ENCODE results near the gene PTOV1. TPM values are rescaled to one million over a fixed set of nuclear protein-coding genes. Genes with fewer than 3 reads are reported as not detected.

Gene PTOV1
- total RNA-seq, 1 donor = 26.1 TPM

DNA sequence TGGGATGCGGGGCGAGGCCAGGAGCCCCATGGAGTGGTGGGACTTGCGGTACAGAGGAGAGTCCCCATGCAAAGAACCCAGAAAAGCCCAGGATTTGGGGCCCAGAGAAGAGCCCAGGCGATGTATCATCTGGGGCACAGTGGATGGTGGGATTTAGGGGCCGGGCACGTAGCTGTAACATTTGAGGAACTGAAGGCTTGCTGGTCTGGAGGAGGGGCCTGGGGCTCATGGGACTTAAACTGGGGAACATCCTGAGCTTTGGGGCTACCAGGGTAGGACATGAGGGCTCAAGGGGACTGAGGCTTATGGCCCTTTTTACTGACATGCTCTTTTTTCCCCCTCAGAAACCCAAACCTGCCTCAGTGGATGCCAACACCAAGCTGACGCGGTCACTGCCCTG, 19.4 kb upstream of the PTOV1 start:
- Histone ChIP-seq H3K4me3 (ENCODE audit: low read length) (no peak overlapping the region), H3K27me3 (ENCODE audit: insufficient read depth, low read length) (no peaks in the 10 kb centered on the region), H3K4me1 (ENCODE audit: insufficient read depth, low read length) (peaks cover 23% of the 10 kb centered on the region), H3K9me3 (ENCODE audit: low read depth, low read length) (no peaks in the 10 kb centered on the region)

DNA sequence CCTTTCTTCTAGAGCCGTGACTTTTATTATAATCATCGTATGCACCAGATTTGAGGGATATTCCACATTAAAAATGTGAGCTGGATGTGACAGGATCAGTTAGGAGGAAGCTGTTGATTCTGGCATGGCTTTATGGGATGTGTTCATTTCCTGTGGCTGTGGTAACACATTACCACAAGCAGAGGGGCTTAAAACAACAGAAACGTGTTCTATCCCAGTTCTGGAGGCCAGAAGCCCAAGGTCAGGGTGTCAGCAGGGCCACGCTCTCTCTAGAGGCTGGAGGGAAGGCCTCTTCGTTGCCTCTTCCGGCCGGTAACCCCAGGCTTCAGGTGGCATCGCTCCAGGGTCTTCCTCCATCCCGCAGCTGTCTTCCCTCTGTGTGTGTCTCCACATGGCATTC, 18.4 kb upstream of the PTOV1 start:
- Histone ChIP-seq H3K4me1 (ENCODE audit: insufficient read depth, low read length) (peaks cover 23% of the 10 kb centered on the region), H3K4me3 (ENCODE audit: low read length) (no peak overlapping the region), H3K27me3 (ENCODE audit: insufficient read depth, low read length) (no peaks in the 10 kb centered on the region), H3K9me3 (ENCODE audit: low read depth, low read length) (no peaks in the 10 kb centered on the region)

DNA sequence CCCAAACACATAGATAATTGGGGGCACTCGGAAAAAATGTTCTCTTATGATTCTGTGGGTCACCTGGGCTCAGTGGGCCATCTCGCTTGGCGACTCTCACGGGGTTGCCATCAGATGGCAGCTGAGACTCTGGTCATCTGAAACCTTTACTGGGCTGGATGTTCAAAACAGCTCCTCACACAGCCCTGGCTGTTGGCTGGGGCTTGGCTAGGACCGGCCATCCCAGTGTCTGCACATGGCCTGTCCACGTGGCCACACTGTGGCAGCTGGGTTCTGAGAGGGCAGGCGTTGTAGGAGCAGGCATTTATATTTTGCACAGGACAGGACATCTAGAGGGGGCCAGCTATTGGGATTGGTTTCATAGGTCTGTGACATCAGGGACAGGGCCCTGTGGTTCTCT, 17.4 kb upstream of the PTOV1 start:
- Histone ChIP-seq H3K4me1 (ENCODE audit: insufficient read depth, low read length) (peaks cover 23% of the 10 kb centered on the region), H3K4me3 (ENCODE audit: low read length) (no peak overlapping the region), H3K27me3 (ENCODE audit: insufficient read depth, low read length) (no peaks in the 10 kb centered on the region), H3K9me3 (ENCODE audit: low read depth, low read length) (no peaks in the 10 kb centered on the region)

DNA sequence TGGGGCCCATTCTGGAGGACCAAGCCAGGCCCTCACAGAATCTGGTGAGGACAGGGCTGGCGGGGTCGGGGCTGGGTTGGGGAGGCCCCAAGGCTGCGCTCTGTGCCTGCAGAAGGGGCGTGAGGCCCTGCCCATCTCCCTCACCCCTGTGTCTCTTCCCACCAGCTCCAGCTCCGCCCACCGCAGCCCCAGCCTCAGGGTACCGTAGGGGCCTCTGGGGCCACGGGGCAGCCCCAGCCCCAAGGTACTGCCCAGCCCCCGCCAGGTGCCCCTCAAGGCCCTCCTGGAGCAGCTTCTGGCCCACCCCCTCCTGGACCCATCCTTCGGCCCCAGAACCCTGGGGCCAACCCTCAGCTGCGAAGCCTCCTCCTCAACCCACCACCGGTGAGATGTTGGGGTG, 15.4 kb upstream of the PTOV1 start:
- no peaks in the 10 kb centered on the region for H3K9me3 ChIP-seq (ENCODE audit: low read depth, low read length)
- no peaks in the 10 kb centered on the region for H3K27me3 ChIP-seq (ENCODE audit: insufficient read depth, low read length)
- no peak overlapping the region for H3K4me3 ChIP-seq (ENCODE audit: low read length)
- H3K4me1 ChIP-seq (ENCODE audit: insufficient read depth, low read length) = peaks cover 23% of the 10 kb centered on the region

DNA sequence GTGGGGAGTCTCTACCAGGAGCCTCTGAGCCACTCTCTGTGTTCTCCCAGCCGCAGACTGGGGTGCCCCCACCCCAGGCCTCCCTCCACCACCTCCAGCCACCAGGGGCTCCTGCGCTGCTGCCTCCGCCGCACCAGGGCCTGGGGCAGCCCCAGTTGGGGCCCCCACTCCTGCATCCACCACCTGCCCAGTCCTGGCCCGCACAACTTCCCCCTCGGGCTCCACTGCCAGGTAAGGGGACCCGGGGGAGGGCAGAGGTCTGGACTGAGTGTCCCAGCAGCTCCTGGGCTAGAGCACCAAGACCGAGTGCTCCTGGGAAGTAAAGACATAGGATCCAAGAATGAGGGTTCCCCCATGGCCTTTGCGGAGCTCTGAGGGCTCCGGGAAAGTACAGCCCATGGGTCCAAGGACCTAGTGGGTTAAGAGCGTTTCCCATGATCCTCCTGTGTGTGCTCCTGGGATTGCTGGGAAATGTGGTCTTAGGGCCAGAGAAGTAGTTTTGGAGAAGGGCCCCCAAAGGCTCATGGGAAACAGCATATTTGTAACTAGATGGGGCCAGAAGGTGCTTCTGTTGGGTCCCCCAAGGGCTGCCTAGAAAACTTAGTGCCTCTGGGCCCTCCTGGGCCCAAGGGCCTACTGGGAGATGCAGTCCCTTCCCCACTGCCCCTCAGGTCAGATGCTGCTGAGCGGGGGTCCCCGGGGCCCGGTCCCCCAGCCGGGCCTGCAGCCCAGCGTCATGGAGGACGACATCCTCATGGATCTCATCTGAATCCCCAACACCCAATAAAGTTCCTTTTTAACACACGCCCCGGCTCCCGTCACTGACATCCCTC, 14.6 kb upstream of the PTOV1 start:
- no peak overlapping the region for H3K4me3 ChIP-seq (ENCODE audit: low read length)
- peaks cover 17% of the 10 kb centered on the region for H3K4me1 ChIP-seq (ENCODE audit: insufficient read depth, low read length)
- H3K9me3 ChIP-seq (ENCODE audit: low read depth, low read length) = no peaks in the 10 kb centered on the region
- no peaks in the 10 kb centered on the region for H3K27me3 ChIP-seq (ENCODE audit: insufficient read depth, low read length)

DNA sequence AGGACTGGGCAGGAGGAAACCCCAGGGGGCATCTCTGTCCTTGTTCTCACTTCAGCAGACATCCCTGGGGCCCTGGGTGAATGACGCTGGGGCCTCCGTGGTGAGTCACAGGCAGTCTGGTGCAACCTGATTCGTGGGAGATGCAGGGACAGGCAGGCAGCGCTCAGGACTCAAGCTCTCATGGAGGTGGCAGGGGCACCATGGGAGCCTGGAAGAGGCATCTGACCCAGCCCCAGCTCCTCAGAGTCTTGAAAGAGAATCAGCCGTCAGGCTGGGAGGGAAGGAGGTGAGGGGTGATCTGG, 14.0 kb upstream of the PTOV1 start:
- Histone ChIP-seq H3K4me3 (ENCODE audit: low read length) (no peak overlapping the region), H3K9me3 (ENCODE audit: low read depth, low read length) (no peaks in the 10 kb centered on the region), H3K27me3 (ENCODE audit: insufficient read depth, low read length) (no peaks in the 10 kb centered on the region), H3K4me1 (ENCODE audit: insufficient read depth, low read length) (peaks cover 12% of the 10 kb centered on the region)

DNA sequence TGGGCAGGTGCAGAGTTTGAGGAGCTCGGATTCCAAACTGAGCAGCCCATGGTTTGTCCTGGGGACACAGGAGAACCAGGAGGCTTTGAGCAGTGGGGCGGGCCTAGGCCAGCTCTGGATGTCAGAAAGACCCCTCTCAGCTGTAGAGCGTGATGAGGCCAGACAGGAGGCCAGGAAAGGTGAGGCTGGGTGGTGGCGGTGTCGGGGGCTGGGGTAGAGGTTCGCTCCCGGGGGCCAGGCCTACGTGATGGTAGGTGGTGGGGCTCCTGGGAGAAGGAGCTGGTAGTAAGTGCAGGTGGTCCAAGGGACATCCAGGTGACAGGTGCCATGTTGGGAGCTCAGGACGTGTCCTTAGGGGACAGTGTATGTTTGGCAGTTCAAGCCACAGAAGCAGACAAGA, 13.5 kb upstream of the PTOV1 start:
- Histone ChIP-seq H3K9me3 (ENCODE audit: low read depth, low read length) (no peaks in the 10 kb centered on the region), H3K27me3 (ENCODE audit: insufficient read depth, low read length) (no peaks in the 10 kb centered on the region), H3K4me3 (ENCODE audit: low read length) (no peak overlapping the region), H3K4me1 (ENCODE audit: insufficient read depth, low read length) (peaks cover 8% of the 10 kb centered on the region)

DNA sequence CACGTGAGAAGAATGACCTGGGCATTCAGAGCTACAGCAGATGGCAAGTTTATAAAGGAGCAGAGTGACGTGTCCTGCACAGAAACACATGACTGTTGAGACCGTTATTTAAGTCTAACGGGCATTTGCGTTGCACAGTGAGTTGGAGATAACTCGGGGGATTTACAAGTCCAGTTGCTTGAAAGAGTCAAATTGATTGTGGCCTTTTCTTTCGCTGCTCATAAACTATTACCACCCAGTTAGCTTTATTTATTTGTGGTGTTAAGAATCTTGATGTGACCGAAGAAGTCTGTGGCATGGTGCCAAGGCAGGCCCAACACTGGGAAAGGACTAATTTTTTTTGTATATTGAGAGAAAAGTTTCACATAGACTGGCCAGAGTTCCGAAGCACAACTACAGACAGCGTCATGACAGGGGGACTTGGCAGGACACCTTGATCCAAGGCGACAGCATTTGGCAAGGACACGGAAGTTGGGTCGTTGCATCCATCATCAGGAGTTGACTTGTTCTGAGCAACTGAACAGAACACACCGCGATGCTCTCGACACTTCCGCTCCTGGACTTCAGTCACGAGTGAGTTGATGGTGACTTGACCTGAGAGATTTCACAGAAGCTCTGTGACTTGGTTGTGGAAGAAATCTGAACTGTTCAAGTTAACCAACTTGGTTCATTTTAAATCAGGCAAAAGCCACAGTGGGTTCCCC, 11.9 kb upstream of the PTOV1 start:
- peaks cover 10% of the 10 kb centered on the region for H3K4me1 ChIP-seq (ENCODE audit: insufficient read depth, low read length)
- no peaks in the 10 kb centered on the region for H3K27me3 ChIP-seq (ENCODE audit: insufficient read depth, low read length)
- H3K9me3 ChIP-seq (ENCODE audit: low read depth, low read length) = no peaks in the 10 kb centered on the region
- no peak overlapping the region for H3K4me3 ChIP-seq (ENCODE audit: low read length)

DNA sequence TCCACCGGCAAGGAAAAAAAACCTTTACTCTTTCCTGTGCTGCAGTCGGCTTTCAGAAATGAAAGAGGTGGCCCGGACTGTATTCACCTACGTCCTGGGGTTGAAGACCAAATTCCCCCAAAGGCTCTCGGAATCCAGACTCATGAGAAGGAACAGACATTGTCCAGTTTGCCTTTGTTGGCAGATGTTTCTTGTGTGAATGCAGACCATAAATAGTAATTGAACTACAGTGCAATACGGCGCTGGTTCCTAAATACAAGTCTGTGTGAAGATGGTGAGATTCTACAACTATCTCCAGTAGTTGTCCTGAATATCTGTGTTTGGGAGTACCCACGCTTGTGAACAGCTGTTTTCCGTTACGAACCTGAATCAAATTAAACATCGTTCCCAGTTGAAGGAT, 11.2 kb upstream of the PTOV1 start:
- Histone ChIP-seq H3K4me1 (ENCODE audit: insufficient read depth, low read length) (peaks cover 17% of the 10 kb centered on the region), H3K27me3 (ENCODE audit: insufficient read depth, low read length) (no peaks in the 10 kb centered on the region), H3K4me3 (ENCODE audit: low read length) (no peak overlapping the region), H3K9me3 (ENCODE audit: low read depth, low read length) (no peaks in the 10 kb centered on the region)

DNA sequence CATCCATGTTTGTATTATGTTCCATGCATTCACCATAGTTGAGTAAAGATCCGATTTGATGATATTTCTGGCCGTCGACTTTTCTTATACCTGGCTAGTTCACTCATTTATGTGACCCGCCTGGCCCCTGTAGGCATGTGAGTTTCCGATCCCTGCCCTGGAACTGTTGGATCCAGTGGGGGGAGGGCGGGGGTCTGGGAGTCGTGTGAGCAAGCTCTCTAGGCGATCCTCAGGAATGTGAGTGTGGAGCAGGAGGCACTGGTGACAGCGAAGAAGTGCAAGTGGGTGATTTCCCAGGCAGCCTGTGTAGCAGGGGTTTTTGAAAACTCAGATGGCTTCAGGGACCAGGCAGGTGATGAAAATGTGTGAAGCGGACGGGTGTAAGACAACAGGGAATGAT, 10.6 kb upstream of the PTOV1 start:
- H3K9me3 ChIP-seq (ENCODE audit: low read depth, low read length) = no peaks in the 10 kb centered on the region
- peaks cover 23% of the 10 kb centered on the region for H3K4me1 ChIP-seq (ENCODE audit: insufficient read depth, low read length)
- H3K4me3 ChIP-seq (ENCODE audit: low read length) = no peak overlapping the region
- H3K27me3 ChIP-seq (ENCODE audit: insufficient read depth, low read length) = no peaks in the 10 kb centered on the region

DNA sequence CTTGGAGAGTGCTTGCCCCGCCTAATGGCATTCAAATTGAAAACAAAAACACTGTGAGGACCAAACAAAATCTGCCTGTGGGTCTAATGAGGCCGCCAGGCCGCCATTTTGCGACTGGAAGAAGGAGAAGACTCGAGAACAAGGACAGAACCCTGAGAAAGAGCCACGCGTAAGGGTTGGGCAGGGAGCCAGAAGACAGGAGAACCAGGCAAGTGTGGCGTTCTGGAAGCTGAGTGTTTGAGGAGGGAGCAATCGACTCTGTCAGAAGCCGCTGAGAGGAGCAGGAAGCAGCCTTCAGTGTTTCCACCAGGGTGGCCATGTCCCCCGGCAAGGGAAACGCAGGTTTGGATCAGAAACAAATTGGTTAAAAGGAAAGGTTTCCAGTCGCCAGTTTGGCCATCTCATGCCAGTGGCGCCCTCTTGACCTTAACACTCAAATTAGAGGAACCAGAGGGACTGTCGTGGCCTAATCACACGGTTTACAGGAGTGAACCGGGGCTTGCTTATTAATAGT, 10.2 kb upstream of the PTOV1 start:
- no peaks in the 10 kb centered on the region for H3K27me3 ChIP-seq (ENCODE audit: insufficient read depth, low read length)
- no peaks in the 10 kb centered on the region for H3K9me3 ChIP-seq (ENCODE audit: low read depth, low read length)
- no peak overlapping the region for H3K4me3 ChIP-seq (ENCODE audit: low read length)

DNA sequence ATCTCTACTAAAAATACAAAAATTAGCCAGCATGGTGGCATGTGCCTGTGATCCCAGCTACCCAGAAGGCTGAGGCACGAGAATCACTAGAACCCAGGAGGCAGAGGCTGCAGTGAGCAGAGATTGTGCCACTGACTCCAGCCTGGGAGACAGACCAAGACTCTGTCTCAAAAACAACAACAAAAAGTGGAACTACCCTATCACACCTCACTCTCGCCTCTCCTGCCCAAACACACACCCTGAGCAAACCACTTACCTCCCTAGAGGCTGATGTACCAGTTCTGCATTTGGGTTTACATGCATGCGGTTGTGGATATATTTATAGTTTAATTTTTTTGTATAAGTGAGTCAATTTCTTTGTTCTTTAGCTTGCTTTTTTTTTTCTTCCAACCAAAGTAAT, 7.7 kb upstream of the PTOV1 start:
- H3K4me1 ChIP-seq (ENCODE audit: insufficient read depth, low read length) = peaks cover 36% of the 10 kb centered on the region
- no peak overlapping the region for H3K4me3 ChIP-seq (ENCODE audit: low read length)
- H3K27me3 ChIP-seq (ENCODE audit: insufficient read depth, low read length) = no peaks in the 10 kb centered on the region
- H3K9me3 ChIP-seq (ENCODE audit: low read depth, low read length) = no peaks in the 10 kb centered on the region

More for the DNA sequence above, 10.2 kb upstream of the PTOV1 start:
- peaks cover 28% of the 10 kb centered on the region for H3K4me1 ChIP-seq (ENCODE audit: insufficient read depth, low read length)

DNA sequence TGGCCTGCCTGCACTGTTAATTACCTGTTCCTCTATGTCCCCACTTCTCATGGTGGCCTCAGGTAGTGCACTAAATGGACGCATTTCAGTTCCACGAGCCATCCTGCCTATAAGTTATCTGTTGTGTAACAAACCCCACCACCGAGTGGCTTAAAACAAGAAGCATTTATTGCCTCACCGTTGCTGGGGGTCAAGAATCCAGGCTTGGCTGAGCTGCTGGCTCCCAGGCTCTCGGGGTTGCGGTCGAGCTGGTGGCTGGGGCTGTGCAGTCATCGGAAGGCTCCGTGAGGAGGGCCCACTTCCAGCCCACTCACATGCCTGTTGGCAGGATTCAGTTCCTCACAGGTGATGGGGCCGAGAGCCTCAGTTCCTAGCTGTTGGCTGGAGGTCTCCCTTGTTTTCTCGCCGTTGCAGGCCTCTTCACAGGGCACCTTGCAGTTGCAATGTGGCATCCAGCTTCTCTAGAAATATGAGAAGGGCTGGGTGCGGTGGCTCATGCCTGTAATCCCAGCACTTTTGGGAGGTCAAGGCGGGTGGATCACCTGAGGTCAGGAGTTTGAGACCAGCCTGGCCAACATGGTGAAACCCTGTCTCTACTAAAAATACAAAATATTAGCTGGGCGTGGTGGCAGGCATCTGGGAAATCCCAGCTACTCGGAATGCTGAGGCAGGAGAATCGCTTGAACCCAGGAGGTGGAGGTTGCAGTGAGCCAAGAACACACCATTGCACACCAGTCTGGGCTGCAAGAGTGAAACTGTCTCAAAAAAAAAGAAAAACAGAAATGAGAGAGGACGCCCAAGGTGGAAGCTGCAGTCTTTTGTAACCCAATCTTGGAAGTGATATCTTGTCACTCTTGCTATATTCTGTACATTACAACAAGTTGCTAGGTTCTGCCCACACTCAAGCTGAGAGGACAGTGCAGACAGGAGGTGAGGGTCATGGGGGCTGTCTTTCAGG, 6.5 kb upstream of the PTOV1 start:
- Histone ChIP-seq H3K27me3 (ENCODE audit: insufficient read depth, low read length) (no peaks in the 10 kb centered on the region), H3K4me1 (ENCODE audit: insufficient read depth, low read length) (peaks cover 48% of the 10 kb centered on the region), H3K9me3 (ENCODE audit: low read depth, low read length) (no peaks in the 10 kb centered on the region), H3K4me3 (ENCODE audit: low read length) (no peak overlapping the region)

DNA sequence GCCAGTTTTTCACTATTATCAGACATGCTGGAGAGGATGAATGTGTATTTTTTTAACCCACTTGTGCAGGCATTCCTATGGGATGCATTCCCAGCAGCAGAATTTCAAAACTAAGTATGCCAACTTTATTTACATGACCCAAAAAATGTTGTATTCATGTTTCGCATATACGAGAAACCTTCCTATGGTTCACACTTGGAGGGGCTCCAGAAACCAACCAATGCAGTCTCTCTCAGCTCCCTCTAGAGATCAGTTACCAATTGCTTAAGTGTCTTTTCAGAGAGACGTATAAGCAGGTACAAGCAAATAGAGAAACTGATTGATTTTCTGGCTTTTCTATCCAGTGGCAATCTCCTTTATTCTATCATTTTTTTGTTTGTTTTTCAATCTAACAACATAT, 5.5 kb upstream of the PTOV1 start:
- peaks cover 55% of the 10 kb centered on the region for H3K4me1 ChIP-seq (ENCODE audit: insufficient read depth, low read length)
- H3K9me3 ChIP-seq (ENCODE audit: low read depth, low read length) = no peaks in the 10 kb centered on the region
- H3K27me3 ChIP-seq (ENCODE audit: insufficient read depth, low read length) = no peaks in the 10 kb centered on the region
- no peak overlapping the region for H3K4me3 ChIP-seq (ENCODE audit: low read length)

DNA sequence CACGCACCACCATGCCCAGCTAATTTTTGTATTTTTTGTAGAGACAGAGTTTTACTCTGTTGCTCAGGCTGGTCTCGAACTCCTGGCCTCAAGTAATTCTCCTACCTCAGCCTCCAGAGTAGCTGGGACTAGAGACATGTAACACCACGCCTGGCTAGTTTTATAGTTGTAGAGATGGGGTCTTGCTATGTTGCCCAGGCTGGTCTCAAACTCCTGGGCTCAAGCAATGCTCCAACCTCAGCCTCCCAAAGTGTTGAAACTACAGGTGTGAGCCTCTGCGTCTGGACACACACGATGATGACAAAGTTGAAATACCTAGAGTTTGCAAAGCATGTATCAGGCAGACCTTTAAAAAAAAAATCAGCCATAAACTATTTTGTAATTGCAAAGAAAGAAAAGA, 4.6 kb upstream of the PTOV1 start:
- Histone ChIP-seq H3K4me1 (ENCODE audit: insufficient read depth, low read length) (peaks cover 56% of the 10 kb centered on the region), H3K9me3 (ENCODE audit: low read depth, low read length) (no peaks in the 10 kb centered on the region), H3K27me3 (ENCODE audit: insufficient read depth, low read length) (no peaks in the 10 kb centered on the region), H3K4me3 (ENCODE audit: low read length) (no peak overlapping the region)
